Activated T-cell treated with anti-CD3 and anti-CD28 coated beads for 24 hours (primary cell): ENCODE data around the gene ARHGAP24.
"Not testable (repeated sequence)": the region's sequence is repeated elsewhere in the genome, so short reads cannot be mapped to it uniquely, and the experiment has no call there.

Source experiments
- DNase-seq: peaks from one replicate; pipeline ENCODE4 v3.0.0-alpha.2; 2020; ENCODE audit warnings: low read depth

ARHGAP24 gene

DNA sequence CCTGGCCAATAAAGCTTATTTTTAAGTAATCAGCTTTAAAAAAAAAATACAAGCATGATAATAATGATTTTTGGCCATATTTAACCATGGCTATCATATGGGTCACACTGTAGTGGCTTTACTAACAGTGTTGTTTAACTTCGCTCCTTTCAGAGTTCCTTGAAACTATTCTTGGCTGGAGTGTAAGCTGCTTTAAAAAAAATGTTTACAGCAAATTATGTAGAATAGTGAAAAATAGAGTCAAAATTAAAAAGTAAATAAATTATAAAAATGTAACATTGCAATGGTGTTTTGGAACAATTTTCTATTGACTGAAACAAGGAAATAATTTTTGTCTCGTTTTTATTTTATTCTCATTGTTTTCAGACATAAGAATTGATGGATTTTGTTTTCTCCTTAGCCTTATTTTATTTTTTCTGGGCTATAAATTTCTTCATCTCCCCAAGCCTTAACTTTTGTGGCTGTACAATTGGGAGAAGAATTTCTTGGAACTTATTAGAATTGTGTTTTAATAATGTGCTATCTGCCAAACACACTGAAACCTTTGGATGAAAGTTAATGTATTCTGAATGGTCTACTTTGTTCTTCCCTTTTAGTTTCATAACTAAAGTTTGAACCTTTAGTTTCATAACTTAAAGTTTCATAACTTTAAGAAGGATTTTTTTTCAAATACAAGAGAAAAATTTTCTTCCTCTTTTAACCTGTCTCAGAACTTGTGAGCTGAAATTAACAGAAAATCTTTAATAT, 182.0 kb downstream of the ARHGAP24 start:
- DNase-seq: no peak

- no peak for DNase-seq
These were observed 184.0 kb downstream of the ARHGAP24 start for GRCh38 chr4:85658766-85659439.

DNA sequence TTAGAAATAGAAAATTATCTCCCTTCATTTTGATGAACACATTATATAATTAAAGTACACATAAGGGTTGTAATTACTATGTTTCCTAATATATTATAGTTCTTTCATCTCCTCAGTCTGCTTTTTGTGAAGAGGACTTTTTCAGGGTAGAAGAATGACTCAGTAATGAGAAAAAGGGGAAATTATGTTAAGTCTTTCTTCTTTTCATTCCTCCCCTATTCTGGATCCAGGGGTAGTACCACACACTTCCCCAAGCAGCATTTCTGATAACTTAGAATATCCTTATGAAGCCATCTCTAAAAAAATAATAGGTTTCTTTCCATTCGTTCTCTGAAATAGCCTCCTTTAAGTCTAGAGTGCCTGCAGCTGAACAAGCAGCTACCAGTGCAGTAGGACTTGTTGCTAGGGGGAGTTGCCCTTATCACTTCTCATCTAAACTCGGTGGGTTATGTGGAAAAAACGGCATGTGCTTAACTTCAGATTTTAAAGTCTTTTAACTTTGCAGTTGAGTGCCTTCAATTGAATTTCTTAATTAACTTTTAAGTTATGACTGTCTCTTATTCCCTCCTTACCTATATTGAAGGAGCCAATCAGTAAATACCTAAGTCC, 184.8 kb downstream of the ARHGAP24 start:
- DNase-seq: no peak

DNA sequence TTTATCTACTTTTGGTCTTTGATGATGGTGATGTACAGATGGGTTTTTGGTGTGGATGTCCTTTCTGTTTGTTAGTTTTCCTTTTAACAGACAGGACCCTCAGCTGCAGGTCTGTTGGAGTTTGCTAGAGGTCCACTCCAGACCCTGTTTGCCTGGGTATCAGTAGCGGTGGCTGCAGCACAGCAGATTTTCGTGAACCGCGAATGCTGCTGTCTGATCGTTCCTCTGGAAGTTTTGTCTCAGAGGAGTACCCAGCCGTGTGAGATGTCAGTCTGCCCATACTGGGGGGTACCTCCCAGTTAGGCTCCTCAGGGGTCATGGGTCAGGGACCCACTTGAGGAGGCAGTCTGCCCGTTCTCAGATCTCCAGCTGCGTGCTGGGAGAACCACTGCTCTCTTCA, 191.7 kb downstream of the ARHGAP24 start:
- not testable (repeated sequence) for DNase-seq

GRCh38 chr4:85669204-85669603, 194.3 kb downstream of the ARHGAP24 start:
- DNase-seq: no peak

- DNase-seq: no peak
These were observed 195.1 kb downstream of the ARHGAP24 start for GRCh38 chr4:85669992-85670548.

DNA sequence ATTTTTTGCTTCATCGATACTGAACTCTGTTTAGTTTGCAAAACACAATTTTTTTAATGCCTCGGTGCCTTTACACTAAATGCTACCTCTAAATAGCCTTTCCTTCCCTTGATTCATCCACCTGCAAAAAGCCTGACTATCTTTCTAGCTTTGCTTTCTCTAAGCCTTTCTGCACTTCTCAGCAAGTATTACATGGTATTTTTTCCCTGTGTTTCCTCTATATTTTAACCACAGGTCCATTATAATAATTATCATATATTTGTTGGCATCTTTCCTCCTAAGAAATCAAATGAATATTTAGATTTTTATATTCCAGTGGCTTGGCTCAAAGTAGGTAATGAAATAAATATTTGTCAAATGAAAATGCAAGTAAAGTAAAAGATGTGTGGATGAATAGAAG, 196.2 kb downstream of the ARHGAP24 start:
- no peak for DNase-seq

GRCh38 chr4:85672116-85672515, 197.2 kb downstream of the ARHGAP24 start:
- DNase-seq: no peak

DNA sequence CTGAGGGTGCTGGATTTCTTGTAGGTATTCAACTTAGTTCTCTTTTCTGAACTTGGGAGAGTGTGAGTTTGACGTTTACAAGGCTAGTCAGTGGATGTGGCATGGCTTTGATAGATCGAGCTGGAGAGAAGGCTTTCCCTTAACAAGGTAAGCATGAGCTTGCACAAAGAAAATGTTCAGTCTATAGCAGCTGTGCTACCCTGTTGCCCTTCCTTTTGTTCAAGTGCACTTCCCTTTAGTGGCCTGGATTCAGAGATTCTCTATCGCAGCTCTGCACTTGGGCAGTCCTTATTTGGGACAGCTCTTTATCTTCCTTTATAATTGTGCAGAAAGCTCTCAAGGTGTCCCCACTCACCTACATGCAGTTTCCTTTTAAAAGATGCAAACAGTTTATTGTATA, 198.0 kb downstream of the ARHGAP24 start:
- DNase-seq: no peak

DNA sequence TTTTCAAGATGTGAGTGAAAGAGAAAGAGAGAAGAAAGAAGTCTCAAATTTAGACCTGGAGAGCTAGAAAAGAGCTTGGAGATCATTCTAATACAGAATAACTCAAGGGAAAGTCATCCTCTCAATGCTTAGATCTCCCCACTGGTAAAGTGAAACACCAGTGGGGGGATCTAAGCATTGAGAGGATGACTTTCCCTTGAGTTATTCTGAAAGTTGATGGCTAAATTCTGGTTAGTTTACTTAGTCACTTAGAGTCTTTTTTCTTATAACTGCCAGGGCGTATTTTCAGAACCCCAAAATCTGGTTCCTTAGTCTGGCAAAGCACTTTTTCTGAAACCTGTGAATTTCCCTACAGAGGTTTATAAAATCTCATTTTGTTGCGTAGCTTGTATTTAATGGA, 198.6 kb downstream of the ARHGAP24 start:
- no peak for DNase-seq

- no peak for DNase-seq
These were observed 200.4 kb downstream of the ARHGAP24 start for GRCh38 chr4:85675076-85676049.

- DNase-seq: no peak
These were observed 201.1 kb downstream of the ARHGAP24 start for GRCh38 chr4:85676050-85676425.

DNA sequence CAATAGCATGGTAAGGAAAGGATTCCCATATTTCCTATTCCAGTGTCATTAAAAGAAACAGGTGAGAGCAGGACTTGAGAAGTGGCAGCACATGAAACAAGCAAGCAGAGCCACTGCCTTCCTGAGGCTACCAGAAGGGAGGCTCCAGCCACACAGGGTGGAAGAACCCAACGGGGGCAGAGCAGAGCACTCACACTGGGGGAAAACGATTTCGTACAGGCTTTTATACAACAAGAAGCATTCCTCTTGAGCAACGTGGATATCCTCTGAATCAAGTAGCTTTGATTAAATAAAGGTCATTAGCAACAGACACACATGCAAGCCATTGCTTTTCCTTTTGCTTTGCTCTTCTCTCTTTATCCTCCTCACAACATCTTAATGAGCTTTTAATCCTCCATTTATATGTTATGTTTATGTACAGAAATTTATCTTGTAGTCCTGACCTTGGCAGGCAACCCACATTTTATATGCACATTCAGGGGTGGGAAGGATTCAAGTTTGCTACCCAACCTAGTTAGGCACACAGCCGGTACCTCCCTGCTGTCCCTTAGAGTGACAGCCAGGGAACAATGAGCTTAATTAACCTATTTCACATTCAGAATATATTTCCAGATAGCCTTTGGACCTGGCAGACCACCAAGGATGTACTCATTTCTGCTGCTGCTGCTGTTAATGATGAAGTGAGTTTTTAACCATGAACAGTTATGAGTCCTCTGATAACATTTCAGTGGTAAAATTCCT, 202.1 kb downstream of the ARHGAP24 start:
- DNase-seq: no peak

GRCh38 chr4:85681221-85681657, 206.3 kb downstream of the ARHGAP24 start:
- DNase-seq: no peak

- DNase-seq: no peak
These were observed 207.0 kb downstream of the ARHGAP24 start for GRCh38 chr4:85681921-85682320.

- no peak for DNase-seq
These were observed 207.4 kb downstream of the ARHGAP24 start for GRCh38 chr4:85682391-85682790.

DNA sequence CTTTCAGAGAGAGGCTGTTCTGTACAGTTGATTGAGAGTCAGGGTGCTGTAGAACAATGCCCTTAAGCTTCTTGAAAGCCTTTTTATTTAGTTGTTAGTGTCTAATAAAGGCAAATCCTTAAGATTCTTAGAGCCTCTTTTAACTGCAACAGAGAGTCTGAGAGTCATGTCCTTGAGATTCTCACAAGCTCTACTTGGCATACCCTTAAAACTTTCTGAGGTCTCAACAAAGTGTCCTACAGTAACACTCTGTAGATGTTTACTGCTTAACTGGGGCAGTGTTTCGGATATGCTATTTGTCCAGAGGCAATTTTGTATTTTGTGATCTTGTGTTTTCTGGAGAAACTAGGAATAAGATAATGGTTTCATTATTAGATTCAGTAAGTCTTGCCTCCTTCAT, 209.7 kb downstream of the ARHGAP24 start:
- no peak for DNase-seq

- DNase-seq: no peak
These were observed 211.4 kb downstream of the ARHGAP24 start for GRCh38 chr4:85686398-85686797.

DNA sequence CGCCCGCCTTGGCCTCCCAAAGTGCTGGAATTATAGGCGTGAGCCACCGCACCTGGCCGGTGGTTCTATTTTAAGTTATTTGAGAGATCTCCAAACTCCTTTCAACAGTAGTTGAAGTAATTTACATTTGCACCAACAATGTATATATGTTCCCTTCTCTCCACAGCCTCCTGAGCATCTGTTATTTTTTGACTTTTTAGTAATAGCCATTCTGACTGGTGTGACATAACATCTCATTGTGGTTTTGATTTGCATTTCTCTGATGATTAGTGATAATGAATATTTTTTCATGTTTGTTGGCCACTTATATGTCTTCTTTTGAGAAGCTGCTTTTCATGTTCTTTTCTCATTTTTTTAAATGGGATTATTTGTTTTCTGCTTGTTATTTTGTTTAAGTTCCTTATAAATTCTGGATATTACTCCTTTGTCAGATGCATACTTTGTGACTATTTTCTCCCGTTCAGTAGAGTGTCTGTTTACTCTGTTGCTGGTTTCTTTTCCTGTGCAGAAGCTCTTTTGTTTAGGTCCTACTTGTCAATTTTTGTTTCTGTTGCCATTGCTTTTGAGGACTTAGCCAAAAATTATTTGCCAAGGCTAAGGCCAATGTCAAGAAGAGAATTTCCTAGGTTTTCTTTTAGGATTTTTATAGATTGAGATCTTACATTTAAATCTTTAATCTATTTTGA, 213.2 kb downstream of the ARHGAP24 start:
- no peak for DNase-seq

DNA sequence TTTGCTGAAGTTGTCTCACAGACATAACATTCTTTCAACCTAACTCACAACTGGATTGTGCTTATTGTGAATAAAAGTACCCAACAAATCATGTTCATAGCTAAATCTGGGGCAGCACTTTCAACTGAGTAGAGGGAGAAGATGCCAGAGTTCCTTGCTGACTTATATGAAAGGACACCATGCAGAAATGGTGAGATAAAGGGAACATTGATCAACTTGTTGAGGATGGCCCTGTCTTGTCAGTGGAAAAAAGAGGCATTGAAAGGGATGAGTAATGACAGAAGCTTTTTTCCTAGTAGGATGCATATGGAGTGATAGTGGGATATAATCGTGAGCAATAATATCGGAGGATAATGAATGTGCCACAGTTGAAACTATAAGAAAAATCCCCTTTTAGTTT, 221.7 kb downstream of the ARHGAP24 start:
- DNase-seq: no peak
